ENCODE data around the gene PISD. TPM values are rescaled to one million over a fixed set of nuclear protein-coding genes. Genes with fewer than 3 reads are reported as not detected.

Gene PISD
- total and polyA plus RNA-seq, 9 of the 15 experiments (the other 6 are each of a cell fraction or from before 2014, with no cell fraction given): 24.5 to 65.9 (median 36.6) TPM

GRCh38 chr22:31639436-31640039, 22.5 kb downstream of the PISD start:
- ATAC-seq: no peak; the same call in 2 of the 3 replicates
- no peak overlapping the region for H2AFZ ChIP-seq (ENCODE audit: low read depth, low read length)

GRCh38 chr22:31637891-31638618, 24.0 kb downstream of the PISD start:
- Histone ChIP-seq H2AFZ (ENCODE audit: low read depth, low read length) (no peak overlapping the region), H3K27ac (ENCODE audit: extremely low read depth, low read depth, low read length) (peak overlapping the region; percentile 32; the same call in 1 of the 3 replicates), H3K36me3 (ENCODE audit: control insufficient read depth, insufficient read depth, low read length) (no peaks in the 10 kb centered on the region), H3K9ac (ENCODE audit: insufficient read depth in 1 of 2, low read depth in 2 of 2, low read length in 2 of 2) (peak overlapping the region in 1 of 2 experiments; percentile 81; a peak in 2 of 4 replicates), H3K27me3 (ENCODE audit: control insufficient read depth in 2 of 2, insufficient read depth in 2 of 2, low read length in 2 of 2) (no peaks in the 10 kb centered on the region), H3K9me1 (ENCODE audit: control insufficient read depth, insufficient read depth, low read length) (no peaks in the 10 kb centered on the region), H3K4me1 (replicated peaks in 1 of 2; ENCODE audit: control insufficient read depth in 2 of 2, insufficient read depth in 2 of 2, low read length in 2 of 2) (peaks cover 4 to 17% of the 10 kb centered on the region in 2 experiments; a peak in 3 of 5 replicates), H3K9me3 (replicated peaks; ENCODE audit: control insufficient read depth, insufficient read depth, low read depth, low read length) (no peaks in the 10 kb centered on the region), H3K79me2 (ENCODE audit: control insufficient read depth, insufficient read depth, low read length) (peaks cover 8% of the 10 kb centered on the region), H4K20me1 (replicated peaks; ENCODE audit: control insufficient read depth, insufficient read depth, low read length) (no peaks in the 10 kb centered on the region), H3K4me2 (ENCODE audit: insufficient read depth, low read length) (no peak overlapping the region; the same call in 1 of the 2 replicates), H3K4me3 (no peak overlapping the region)
- ATAC-seq: peak; percentile 53; the same call in 2 of the 3 replicates
- ChIA-PET POLR2A (interaction anchor here (0.5 to 0.7 kb wide), 3 partner anchors 8 to 574 kb away, joined by 3 read pairs; no protein-coding TSS in a partner anchor), CTCF (ENCODE audit: low intra/inter-chr PET ratio) (no interaction called here)
- DNase-seq (ENCODE audit: extremely low read depth in 1 of 4, low spot score in 3 of 4): peak in 1 of 4 experiments; percentile 5
- BruUV-seq (replicated peaks): no TSS peak
- no peak for FAIRE-seq
- in situ Hi-C loops (cut with MboI): no loop called here
- WGBS (ENCODE audit: insufficient coverage, low coverage, missing lambda C conversion rate): 30% methylated on average over 2 of the region's 15 CpGs
- TF ChIP-seq SPI1 (IDR thresholded peaks at IDR 0.05; ENCODE audit: borderline replicate concordance, low read depth, low read length): peak; percentile 15; the same call in 1 of the 2 replicates
- no peak for TF ChIP-seq NELFE (IDR thresholded peaks at IDR 0.05; ENCODE audit: insufficient read depth, insufficient read length)
- intact Hi-C loops (cut with micrococcal nuclease): no loop called here

More at GRCh38 chr22:31639436-31640039, 22.5 kb downstream of the PISD start:
- ChIA-PET CTCF (ENCODE audit: low intra/inter-chr PET ratio) (no interaction called here), POLR2A (interaction anchor here (1.7 kb wide), 1 partner anchor 9 kb away, joined by 4 read pairs; no protein-coding TSS in a partner anchor)
- BruUV-seq (replicated peaks): no TSS peak
- Histone ChIP-seq H3K79me2 (ENCODE audit: control insufficient read depth, insufficient read depth, low read length) (no peaks in the 10 kb centered on the region; the same call in 1 of the 3 replicates), H3K27ac (ENCODE audit: extremely low read depth, low read depth, low read length) (no peak overlapping the region), H4K20me1 (replicated peaks; ENCODE audit: control insufficient read depth, insufficient read depth, low read length) (no peaks in the 10 kb centered on the region), H3K9me3 (replicated peaks; ENCODE audit: control insufficient read depth, insufficient read depth, low read depth, low read length) (no peaks in the 10 kb centered on the region), H3K4me2 (ENCODE audit: insufficient read depth, low read length) (no peak overlapping the region), H3K4me3 (no peak overlapping the region), H3K9ac (ENCODE audit: insufficient read depth in 1 of 2, low read depth in 2 of 2, low read length in 2 of 2) (no peak overlapping the region), H3K9me1 (ENCODE audit: control insufficient read depth, insufficient read depth, low read length) (no peaks in the 10 kb centered on the region), H3K36me3 (ENCODE audit: control insufficient read depth, insufficient read depth, low read length) (no peaks in the 10 kb centered on the region), H3K27me3 (ENCODE audit: control insufficient read depth in 2 of 2, insufficient read depth in 2 of 2, low read length in 2 of 2) (no peaks in the 10 kb centered on the region), H3K4me1 (replicated peaks in 1 of 2; ENCODE audit: control insufficient read depth in 2 of 2, insufficient read depth in 2 of 2, low read length in 2 of 2) (peaks cover 4 to 17% of the 10 kb centered on the region in 2 experiments; a peak in 3 of 5 replicates)
- DNase-seq (ENCODE audit: extremely low read depth in 1 of 4, low spot score in 3 of 4) (no peak), FAIRE-seq (no peak)
- TF ChIP-seq NBN (IDR thresholded peaks at IDR 0.05; ENCODE audit: low read depth): no peak
- TF ChIP-seq RBM15 (IDR thresholded peaks at IDR 0.05; ENCODE audit: insufficient read depth, low read length): no peak
- intact Hi-C loops (cut with micrococcal nuclease): no loop called here
- 59% methylated on average over 4 of the region's 4 CpGs for WGBS (ENCODE audit: insufficient coverage, low coverage, missing lambda C conversion rate)
- in situ Hi-C loops (cut with MboI): no loop called here
